Mucosa of stomach (tissue), 1 donor: ENCODE results near the gene RRP15.
"Not testable (repeated sequence)": the region's sequence is repeated elsewhere in the genome, so short reads cannot be mapped to it uniquely, and the experiment has no call there.

Experiments used
- H3K27me3 ChIP-seq: one replicate; pipeline ENCODE4 v1.7.0; 2013; ENCODE audit warnings: mild to moderate bottlenecking, low read length; ENCODE audit not compliant: control insufficient read depth, insufficient read depth
- H3K36me3 ChIP-seq: one replicate; pipeline ENCODE4 v1.7.0; 2013; ENCODE audit warnings: low read length; ENCODE audit not compliant: control insufficient read depth, insufficient read depth
- H3K4me1 ChIP-seq: one replicate; pipeline ENCODE4 v1.7.0; 2013; ENCODE audit warnings: mild to moderate bottlenecking, low read length; ENCODE audit not compliant: control insufficient read depth, insufficient read depth
- H3K4me3 ChIP-seq: one replicate; pipeline ENCODE4 v1.7.0; 2013; ENCODE audit warnings: low read length
- H3K9ac ChIP-seq: one replicate; pipeline ENCODE4 v1.7.0; 2013; ENCODE audit warnings: mild to moderate bottlenecking, low read length, moderate library complexity
- H3K9me3 ChIP-seq: one replicate; pipeline ENCODE4 v1.7.0; 2013; ENCODE audit warnings: mild to moderate bottlenecking, low read length, moderate library complexity; ENCODE audit not compliant: control insufficient read depth
- donor health status: Pancreatic carcinoma.

The RRP15 gene

DNA sequence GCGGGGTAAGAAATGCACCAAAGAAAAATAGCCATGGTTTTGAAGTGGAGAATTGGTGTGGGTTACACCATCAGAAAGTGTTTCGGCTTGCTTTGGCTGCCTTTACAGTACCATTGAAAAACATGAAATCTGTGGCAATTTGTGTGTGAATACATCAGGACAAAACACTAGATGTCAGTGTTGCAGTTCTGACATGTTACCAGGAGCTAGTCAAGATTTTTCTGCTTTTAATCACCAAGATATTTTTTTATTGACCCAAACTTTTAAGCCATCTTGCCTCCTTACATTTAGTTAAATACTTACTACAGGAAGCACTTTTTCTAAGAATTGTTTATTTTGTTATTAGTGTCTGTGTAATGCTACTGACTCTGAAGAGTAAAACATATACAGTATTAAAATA lies 14.3 kb downstream of the RRP15 start:
- H3K4me1 ChIP-seq = no peaks in the 10 kb centered on the region
- H3K27me3 ChIP-seq = no peaks in the 10 kb centered on the region
- no peaks in the 10 kb centered on the region for H3K9me3 ChIP-seq
- H3K9ac ChIP-seq = no peak overlapping the region
- no peaks in the 10 kb centered on the region for H3K36me3 ChIP-seq
- H3K4me3 ChIP-seq = no peak overlapping the region

DNA sequence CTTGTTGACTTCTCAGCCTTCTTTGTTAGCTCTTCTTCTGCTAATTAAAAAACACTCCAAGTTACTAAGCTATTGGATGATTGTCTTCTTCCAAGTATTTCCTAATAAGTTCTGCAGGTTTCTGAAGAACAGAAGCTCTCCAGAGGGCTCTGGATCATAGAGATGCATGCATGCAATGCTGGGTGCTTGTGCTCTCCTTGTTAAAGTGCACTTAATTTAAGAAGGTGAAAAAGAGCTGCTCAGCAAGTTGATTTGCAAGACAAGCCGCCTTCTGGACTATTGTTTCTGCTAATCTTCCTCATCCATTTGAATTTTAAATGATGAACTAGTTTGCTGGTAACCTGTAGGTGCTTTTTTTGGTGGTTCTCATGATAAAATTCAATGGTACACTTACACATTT lies 16.1 kb downstream of the RRP15 start:
- Histone ChIP-seq H3K4me3 (no peak overlapping the region), H3K36me3 (no peaks in the 10 kb centered on the region), H3K27me3 (no peaks in the 10 kb centered on the region), H3K9ac (no peak overlapping the region), H3K9me3 (no peaks in the 10 kb centered on the region), H3K4me1 (no peaks in the 10 kb centered on the region)

DNA sequence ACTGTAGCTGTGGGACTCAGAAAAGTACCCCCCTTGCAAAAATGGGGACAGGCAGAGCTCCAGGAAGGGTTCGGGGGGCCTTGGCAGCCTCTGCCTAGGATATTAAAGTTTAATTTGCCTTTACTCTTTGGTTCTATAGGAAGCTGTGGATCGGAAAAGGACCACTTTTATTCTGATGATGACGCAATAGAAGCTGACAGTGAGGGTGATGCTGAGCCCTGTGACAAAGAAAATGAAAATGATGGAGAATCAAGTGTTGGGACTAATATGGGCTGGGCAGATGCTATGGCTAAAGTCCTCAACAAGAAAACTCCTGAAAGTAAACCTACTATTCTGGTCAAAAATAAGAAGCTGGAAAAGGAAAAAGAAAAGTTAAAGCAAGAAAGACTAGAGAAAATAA lies 17.1 kb downstream of the RRP15 start:
- H3K9me3 ChIP-seq = no peaks in the 10 kb centered on the region

DNA sequence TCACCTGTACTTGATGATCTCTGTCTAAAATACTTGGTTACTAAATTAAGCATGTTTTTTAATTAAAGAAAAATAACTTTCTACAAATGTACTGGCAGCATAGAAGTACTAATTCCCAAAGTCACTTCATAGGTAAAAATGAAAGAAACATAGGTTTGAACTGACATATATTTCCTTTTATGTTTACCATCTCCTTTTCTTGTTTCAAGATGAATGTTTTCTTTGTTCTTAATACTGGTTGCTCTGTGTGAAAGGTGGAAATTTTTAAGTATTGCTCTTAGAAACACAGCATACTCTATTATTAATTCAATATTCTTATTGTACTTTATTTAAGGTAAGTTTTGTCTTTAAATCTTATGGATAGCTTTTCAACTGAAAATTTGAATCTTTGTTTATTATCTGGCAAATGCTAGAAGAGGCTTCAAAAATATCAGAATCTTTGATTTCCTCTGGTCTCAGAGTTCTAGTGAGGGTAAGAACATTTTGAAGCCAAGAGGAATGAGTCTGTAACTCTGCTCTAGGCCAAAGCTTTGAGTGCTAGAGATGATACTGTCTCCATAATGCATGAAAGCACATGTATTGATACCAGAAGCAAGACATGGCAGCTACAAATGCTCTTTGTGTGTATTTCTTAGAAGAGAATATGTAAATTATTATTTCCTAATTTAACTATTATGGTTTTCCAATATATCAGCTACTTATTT lies 18.2 kb downstream of the RRP15 start:
- H3K9ac ChIP-seq = no peak overlapping the region
- H3K4me3 ChIP-seq = no peak overlapping the region
- H3K36me3 ChIP-seq = no peaks in the 10 kb centered on the region
- no peaks in the 10 kb centered on the region for H3K27me3 ChIP-seq
- no peaks in the 10 kb centered on the region for H3K9me3 ChIP-seq
- H3K4me1 ChIP-seq = no peaks in the 10 kb centered on the region

More for the DNA sequence above, 17.1 kb downstream of the RRP15 start:
- Histone ChIP-seq H3K4me1 (no peaks in the 10 kb centered on the region), H3K4me3 (no peak overlapping the region), H3K27me3 (no peaks in the 10 kb centered on the region), H3K36me3 (no peaks in the 10 kb centered on the region), H3K9ac (no peak overlapping the region)

DNA sequence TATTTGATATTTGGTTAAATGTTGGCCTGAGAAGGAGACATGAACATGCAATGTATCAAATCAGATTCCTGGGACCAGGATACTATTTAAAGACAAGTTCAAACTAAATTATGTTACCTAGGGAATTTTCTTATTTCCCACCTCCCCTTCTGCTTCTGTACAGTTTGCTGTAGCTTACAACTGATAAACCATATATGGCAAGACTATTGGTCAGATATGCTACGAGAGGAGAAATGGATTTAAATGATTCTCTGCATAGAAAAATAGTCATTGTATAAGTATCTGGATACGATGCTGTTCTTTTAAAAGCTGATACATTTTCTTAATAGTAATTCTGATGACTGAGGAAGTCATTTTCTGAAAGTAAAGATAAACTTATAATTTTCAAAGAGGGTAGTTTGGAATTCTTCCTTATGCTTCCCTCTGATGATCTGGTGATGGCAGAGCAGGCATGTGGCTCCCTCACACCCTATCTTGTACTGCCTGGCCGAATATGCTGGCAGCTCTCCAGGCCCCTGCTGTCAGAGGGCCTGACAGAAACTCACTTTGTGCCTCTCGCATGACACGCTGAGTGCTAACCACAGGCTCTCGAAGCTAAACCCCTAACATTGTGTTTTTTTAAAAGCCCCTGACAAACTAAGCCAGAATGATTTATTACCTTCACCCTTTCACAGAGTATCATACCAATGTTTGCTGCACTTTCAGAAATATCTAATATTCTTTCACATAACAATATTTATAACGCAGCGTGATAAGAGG lies 19.4 kb downstream of the RRP15 start:
- H3K9me3 ChIP-seq = no peaks in the 10 kb centered on the region
- H3K27me3 ChIP-seq = no peaks in the 10 kb centered on the region
- no peak overlapping the region for H3K4me3 ChIP-seq
- H3K36me3 ChIP-seq = no peaks in the 10 kb centered on the region
- no peaks in the 10 kb centered on the region for H3K4me1 ChIP-seq
- no peak overlapping the region for H3K9ac ChIP-seq

DNA sequence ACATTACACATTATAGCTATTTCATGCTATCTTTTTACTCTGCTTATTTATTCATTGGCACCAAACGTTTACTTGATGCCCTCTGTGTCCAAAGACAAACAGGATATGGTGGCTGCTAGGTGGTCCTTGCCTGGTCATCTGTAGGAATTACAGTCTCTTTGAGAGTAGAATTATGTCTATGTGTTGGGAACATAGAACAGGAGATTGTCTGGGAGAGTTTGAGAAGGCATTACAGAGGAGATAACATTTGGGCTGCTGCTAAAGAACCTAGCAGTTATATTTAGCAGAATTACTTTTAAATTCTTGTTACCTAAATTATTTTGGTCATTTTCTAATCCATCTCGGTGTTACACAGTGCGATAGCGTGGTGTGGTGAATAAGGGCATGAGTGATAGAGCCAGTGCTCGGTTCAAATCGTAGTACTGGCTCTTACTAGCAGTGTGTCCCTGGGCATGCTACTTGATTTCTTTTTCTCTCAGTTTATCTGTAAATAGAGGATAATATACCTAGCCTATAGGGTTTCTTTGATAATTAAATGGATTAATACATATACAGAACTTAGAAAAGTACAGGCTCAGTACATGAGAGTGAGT lies 20.5 kb downstream of the RRP15 start:
- no peaks in the 10 kb centered on the region for H3K27me3 ChIP-seq
- H3K9me3 ChIP-seq = no peaks in the 10 kb centered on the region
- no peaks in the 10 kb centered on the region for H3K36me3 ChIP-seq
- no peaks in the 10 kb centered on the region for H3K4me1 ChIP-seq
- H3K4me3 ChIP-seq = no peak overlapping the region
- no peak overlapping the region for H3K9ac ChIP-seq

DNA sequence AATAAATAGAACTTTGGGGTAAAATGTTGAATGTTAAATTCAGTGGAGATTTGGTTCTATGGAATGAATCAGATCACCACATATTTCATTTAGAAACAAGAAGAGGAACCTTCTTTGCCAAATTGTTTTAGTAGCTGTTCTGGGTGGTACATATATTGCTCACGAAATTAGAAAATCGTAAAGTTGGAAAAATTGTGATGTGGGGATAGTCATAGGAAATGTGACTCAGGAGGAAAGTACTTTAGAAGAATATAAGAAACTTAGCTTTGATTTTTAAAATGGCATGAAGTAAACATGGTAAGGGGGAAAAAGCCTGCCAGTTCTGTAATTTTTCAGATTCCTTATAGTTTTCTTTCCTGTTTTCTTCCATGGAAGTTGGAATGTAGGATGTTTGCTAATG lies 27.4 kb downstream of the RRP15 start:
- Histone ChIP-seq H3K9ac (no peak overlapping the region), H3K9me3 (no peaks in the 10 kb centered on the region), H3K36me3 (no peaks in the 10 kb centered on the region), H3K4me1 (no peaks in the 10 kb centered on the region), H3K4me3 (no peak overlapping the region), H3K27me3 (no peaks in the 10 kb centered on the region)

DNA sequence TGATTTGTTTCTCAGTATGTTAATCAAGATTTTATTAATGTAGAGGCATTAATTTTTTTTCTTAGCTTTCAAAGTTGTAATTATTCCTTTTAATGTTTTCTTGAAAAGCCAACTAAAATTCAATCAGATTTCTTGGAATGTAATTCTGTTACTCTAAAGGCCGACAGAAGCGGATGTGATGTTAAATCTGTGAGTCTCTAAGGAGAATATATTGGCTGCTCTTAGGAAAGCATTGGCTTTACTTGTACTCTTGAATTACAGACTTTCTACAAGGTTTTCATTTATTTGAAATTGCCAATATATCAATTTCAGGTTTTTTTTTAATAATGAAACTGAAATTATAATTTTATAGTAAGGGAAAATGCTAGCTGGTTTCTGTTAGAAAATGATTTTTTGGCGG lies 29.2 kb downstream of the RRP15 start:
- no peaks in the 10 kb centered on the region for H3K4me1 ChIP-seq
- H3K27me3 ChIP-seq = no peaks in the 10 kb centered on the region
- H3K9ac ChIP-seq = no peak overlapping the region
- H3K4me3 ChIP-seq = no peak overlapping the region
- no peaks in the 10 kb centered on the region for H3K36me3 ChIP-seq
- H3K9me3 ChIP-seq = no peaks in the 10 kb centered on the region

DNA sequence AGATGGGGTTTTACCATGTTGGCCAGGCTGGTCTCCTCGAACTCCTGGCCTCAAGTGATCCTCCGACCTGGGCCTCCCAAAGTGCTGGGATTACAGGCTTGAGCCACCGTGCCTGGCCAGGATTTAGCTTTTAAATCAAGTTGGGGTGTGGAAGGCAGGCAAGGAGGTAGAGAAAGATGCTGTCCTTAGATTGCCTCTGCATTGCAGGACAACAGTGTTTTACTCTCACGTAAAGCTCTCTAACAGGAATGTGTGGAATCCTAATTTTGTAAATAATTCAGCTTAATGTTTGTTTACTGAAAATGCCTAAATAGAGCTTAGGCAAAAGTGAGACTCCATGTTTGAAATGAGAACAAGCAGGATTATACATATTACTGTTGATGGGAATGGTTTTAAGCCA lies 30.5 kb downstream of the RRP15 start:
- Histone ChIP-seq H3K27me3 (no peaks in the 10 kb centered on the region), H3K36me3 (no peaks in the 10 kb centered on the region), H3K4me3 (no peak overlapping the region), H3K4me1 (no peaks in the 10 kb centered on the region), H3K9me3 (no peaks in the 10 kb centered on the region), H3K9ac (no peak overlapping the region)

DNA sequence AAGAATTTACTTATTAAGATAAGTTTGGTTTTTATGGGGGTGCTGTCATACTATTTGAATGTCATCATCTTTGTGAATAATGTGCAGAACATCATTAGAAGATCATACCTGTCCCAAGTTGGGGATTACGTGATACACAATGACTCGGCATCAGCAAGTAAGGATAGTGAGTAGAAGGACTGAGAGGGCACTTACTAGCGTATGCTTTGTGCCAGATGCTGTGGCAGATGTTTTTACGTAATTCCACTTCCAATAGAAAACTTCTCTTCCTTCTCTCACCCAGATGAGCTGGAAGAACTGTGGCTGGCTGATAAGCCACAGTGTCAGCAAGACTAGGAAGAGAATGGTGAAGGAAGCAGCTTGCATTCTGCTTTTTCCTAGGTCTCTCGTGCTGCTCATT lies 32.0 kb downstream of the RRP15 start:
- no peaks in the 10 kb centered on the region for H3K9me3 ChIP-seq

DNA sequence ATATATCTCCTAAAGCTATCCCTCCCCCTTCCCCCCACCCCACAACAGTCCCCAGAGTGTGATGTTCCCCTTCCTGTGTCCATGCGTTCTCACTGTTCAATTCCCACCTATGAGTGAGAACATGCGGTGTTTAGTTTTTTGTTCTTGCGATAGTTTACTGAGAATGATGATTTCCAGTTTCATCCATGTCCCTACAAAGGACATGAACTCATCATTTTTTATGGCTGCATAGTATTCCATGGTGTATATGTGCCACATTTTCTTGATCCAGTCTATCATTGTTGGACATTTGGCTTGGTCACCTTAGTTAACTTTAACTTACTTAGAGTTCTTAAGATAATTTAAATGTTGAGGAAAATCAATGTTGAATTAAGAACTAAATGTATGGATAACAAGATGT lies 35.1 kb downstream of the RRP15 start:
- not testable (repeated sequence) for H3K27me3 ChIP-seq, H3K9ac ChIP-seq, H3K4me1 ChIP-seq, H3K36me3 ChIP-seq, H3K4me3 ChIP-seq, H3K9me3 ChIP-seq

More for the DNA sequence above, 32.0 kb downstream of the RRP15 start:
- Histone ChIP-seq H3K9ac (no peak overlapping the region), H3K4me3 (no peak overlapping the region), H3K36me3 (no peaks in the 10 kb centered on the region), H3K4me1 (no peaks in the 10 kb centered on the region), H3K27me3 (no peaks in the 10 kb centered on the region)

DNA sequence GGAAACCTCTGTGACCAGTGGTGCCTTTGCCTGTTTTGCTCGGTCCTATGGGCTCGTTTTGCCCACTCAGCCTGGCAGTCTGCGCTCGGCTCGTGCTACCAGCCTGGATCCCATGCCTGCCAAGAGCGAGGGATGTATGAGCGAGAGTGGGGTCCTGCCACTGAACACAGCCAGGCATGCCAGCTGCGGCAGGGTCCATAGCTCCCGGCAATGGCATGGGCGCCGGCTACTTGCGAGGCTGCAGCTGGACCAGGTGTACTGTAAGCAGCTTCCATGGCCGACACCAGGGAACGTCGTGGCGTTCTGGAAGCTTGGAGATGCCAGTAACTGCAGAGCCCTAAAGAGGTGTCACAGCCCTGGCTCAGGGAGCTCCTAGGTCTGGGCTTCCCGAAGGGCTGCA lies 37.7 kb downstream of the RRP15 start:
- no peaks in the 10 kb centered on the region for H3K4me1 ChIP-seq
- no peaks in the 10 kb centered on the region for H3K36me3 ChIP-seq
- H3K9ac ChIP-seq = no peak overlapping the region
- no peaks in the 10 kb centered on the region for H3K27me3 ChIP-seq
- H3K9me3 ChIP-seq = no peaks in the 10 kb centered on the region
- no peak overlapping the region for H3K4me3 ChIP-seq
